K562 (cell line): ENCODE measurements around the gene MYO3B.

Source experiments
- MYNN ChIP-seq, 2 experiments: sonication (generic); formaldehyde crosslinking in 1 of 2; IDR thresholded peaks; 2 replicates each; pipeline versions ENCODE4 v1.5.0 to v1.6.1; 2016 to 2020; ENCODE audit warnings: antibody characterized with exemption in 1 of 2, missing genetic modification reagents in 1 of 2
- ZNF280A ChIP-seq: fragments of 450-650 bp; IDR thresholded peaks from 2 replicates; pipeline ENCODE4 v1.6.1; 2018; ENCODE audit warnings: mild to moderate bottlenecking, low read depth; ENCODE audit not compliant: partially characterized antibody

- TF ChIP-seq MYNN (IDR thresholded peaks at IDR 0.05), result no peak
- no peak for TF ChIP-seq MYNN (CRISPR knock-in tag; IDR thresholded peaks at IDR 0.05)
- no peak for TF ChIP-seq ZNF280A
Observed at GRCh38 chr2:170582313-170582712, 404.4 kb downstream of the MYO3B start.
